ENCODE measurements around the gene ETHE1.

ETHE1 gene

DNA sequence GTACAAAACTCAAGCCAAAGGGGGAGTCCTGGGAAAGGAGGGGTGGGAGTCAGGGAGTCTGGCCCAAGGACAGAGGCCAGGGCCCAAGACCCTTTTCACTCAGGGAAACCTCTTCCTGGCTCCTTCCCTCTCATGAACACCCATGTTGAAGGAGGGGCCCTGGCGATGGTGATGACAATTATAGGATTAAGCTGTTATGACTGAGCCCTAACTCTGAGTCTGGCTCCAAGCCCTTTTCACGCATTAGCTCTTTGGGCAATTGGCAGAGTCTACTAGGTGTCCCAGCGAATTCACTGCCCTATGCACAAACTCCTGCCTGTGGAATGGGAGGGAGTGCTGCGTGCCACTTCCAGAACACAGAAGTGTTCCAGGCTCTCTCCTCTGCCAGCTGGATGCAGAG lies 26.7 kb upstream of the ETHE1 start:
- H3K9ac ChIP-seq (ENCODE audit: low read depth, low read length, poor library complexity), result peak overlapping the region; percentile 22
- H3K27me3 ChIP-seq (ENCODE audit: control insufficient read depth in 3 of 3, insufficient read depth in 3 of 3, low read depth in 1 of 3, low read length in 3 of 3), result no peaks in the 10 kb centered on the region
- H2BK15ac ChIP-seq (ENCODE audit: low read length), result no peak overlapping the region
- no peak overlapping the region for H3K18ac ChIP-seq (ENCODE audit: low read length)
- no peaks in the 10 kb centered on the region for H3K9me3 ChIP-seq (replicated peaks in 1 of 2; ENCODE audit: control insufficient read depth in 2 of 2, insufficient read depth in 1 of 2, low read depth in 1 of 2, low read length in 2 of 2)
- no peak overlapping the region for H2BK120ac ChIP-seq (ENCODE audit: low read depth, low read length)
- no peak overlapping the region for H2AFZ ChIP-seq (ENCODE audit: low read length)
- no peak overlapping the region for H4K91ac ChIP-seq (ENCODE audit: low read depth, low read length, poor library complexity)
- DNase-seq (ENCODE audit: low spot score), result no peak
- H3K4me1 ChIP-seq (ENCODE audit: control insufficient read depth in 2 of 2, insufficient read depth in 1 of 2, low read depth in 1 of 2, low read length in 2 of 2), result no peaks in the 10 kb centered on the region
- H3K14ac ChIP-seq (ENCODE audit: low read length), result no peak overlapping the region
- no peak overlapping the region for H2BK12ac ChIP-seq (ENCODE audit: low read length)
- no peak overlapping the region for H2BK5ac ChIP-seq (ENCODE audit: low read length)
- no peak overlapping the region for H3K4ac ChIP-seq (ENCODE audit: low read length)
- no CpG with 5 or more reads among the region's 4 CpGs for WGBS, 2 donors (ENCODE audit: extremely low coverage in 2 of 2, insufficient read length in 2 of 2, insufficient replicate concordance in 1 of 2)
- no peaks in the 10 kb centered on the region for H3K79me1 ChIP-seq (ENCODE audit: low read depth, low read length)
- H2AK5ac ChIP-seq (ENCODE audit: low read depth, low read length), result no peak overlapping the region
- no peak overlapping the region for H3K27ac ChIP-seq (replicated peaks; ENCODE audit: low read length)
- H3K4me3 ChIP-seq (ENCODE audit: low read length in 2 of 2), result no peak overlapping the region
- no peak overlapping the region for H3K4me2 ChIP-seq (ENCODE audit: insufficient read depth, low read length, poor library complexity, severe bottlenecking)
- no peak overlapping the region for H4K8ac ChIP-seq (ENCODE audit: low read depth, low read length)
- peaks cover 41 to 85% of the 10 kb centered on the region in 2 donors for H3K36me3 ChIP-seq (replicated peaks in 1 of 2; ENCODE audit: control insufficient read depth in 2 of 2, insufficient read depth in 2 of 2, low read length in 2 of 2)
- H3K23ac ChIP-seq (ENCODE audit: low read depth, low read length, poor library complexity), result no peak overlapping the region

DNA sequence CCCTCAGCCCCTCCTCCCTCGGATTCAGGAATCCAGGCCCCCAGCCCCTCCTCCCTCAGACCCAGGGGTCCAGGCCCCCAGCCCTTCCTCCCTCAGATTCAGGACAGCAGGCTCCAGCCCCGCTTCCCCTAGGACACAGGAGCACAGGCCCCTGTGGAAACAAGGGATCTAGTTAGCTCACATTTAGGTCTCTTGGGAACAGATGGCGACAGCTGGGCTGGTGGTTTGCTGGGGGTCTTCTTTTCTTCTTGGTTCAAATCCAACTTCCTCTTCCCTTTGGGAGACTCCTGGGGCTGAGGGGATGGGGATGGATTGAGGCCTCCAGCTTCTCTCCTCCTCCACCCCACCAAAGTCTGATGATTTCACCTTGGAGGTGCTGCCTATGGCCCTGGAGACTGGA lies 25.6 kb upstream of the ETHE1 start:
- Histone ChIP-seq H2AFZ (ENCODE audit: low read length) (no peak overlapping the region), H2BK12ac (ENCODE audit: low read length) (no peak overlapping the region), H3K18ac (ENCODE audit: low read length) (no peak overlapping the region), H3K79me1 (ENCODE audit: low read depth, low read length) (no peaks in the 10 kb centered on the region), H3K9ac (ENCODE audit: low read depth, low read length, poor library complexity) (no peak overlapping the region), H4K91ac (ENCODE audit: low read depth, low read length, poor library complexity) (no peak overlapping the region), H3K9me3 (replicated peaks in 1 of 2; ENCODE audit: control insufficient read depth in 2 of 2, insufficient read depth in 1 of 2, low read depth in 1 of 2, low read length in 2 of 2) (no peaks in the 10 kb centered on the region), H3K4me2 (ENCODE audit: insufficient read depth, low read length, poor library complexity, severe bottlenecking) (no peak overlapping the region), H3K27me3 (ENCODE audit: control insufficient read depth in 3 of 3, insufficient read depth in 3 of 3, low read depth in 1 of 3, low read length in 3 of 3) (no peaks in the 10 kb centered on the region), H3K4ac (ENCODE audit: low read length) (no peak overlapping the region), H3K14ac (ENCODE audit: low read length) (no peak overlapping the region), H2BK15ac (ENCODE audit: low read length) (no peak overlapping the region), H3K4me1 (ENCODE audit: control insufficient read depth in 2 of 2, insufficient read depth in 1 of 2, low read depth in 1 of 2, low read length in 2 of 2) (no peaks in the 10 kb centered on the region), H3K27ac (replicated peaks; ENCODE audit: low read length) (no peak overlapping the region), H2BK120ac (ENCODE audit: low read depth, low read length) (no peak overlapping the region), H2AK5ac (ENCODE audit: low read depth, low read length) (no peak overlapping the region), H3K36me3 (replicated peaks in 1 of 2; ENCODE audit: control insufficient read depth in 2 of 2, insufficient read depth in 2 of 2, low read length in 2 of 2) (peaks cover 39 to 82% of the 10 kb centered on the region in 2 donors), H3K23ac (ENCODE audit: low read depth, low read length, poor library complexity) (no peak overlapping the region), H3K4me3 (ENCODE audit: low read length in 2 of 2) (no peak overlapping the region), H2BK5ac (ENCODE audit: low read length) (no peak overlapping the region), H4K8ac (ENCODE audit: low read depth, low read length) (no peak overlapping the region)
- no peak for DNase-seq (ENCODE audit: low spot score)
- WGBS, 2 donors (ENCODE audit: extremely low coverage in 2 of 2, insufficient read length in 2 of 2, insufficient replicate concordance in 1 of 2), result no CpG with 5 or more reads among the region's 3 CpGs

DNA sequence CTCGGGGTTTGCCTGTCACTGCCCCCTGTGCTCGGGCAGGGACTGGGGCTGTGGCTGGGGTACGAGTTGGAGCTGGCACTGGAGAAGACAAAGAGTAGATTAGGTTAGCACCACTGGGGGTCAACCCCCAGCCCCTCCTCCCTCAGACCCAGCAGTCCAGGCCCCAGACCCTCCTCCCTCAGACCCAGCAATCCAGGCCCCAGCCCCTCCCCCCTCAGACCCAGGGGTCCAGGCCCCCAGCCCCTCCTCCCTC lies 25.1 kb upstream of the ETHE1 start:
- no peak overlapping the region for H4K91ac ChIP-seq (ENCODE audit: low read depth, low read length, poor library complexity)
- H3K23ac ChIP-seq (ENCODE audit: low read depth, low read length, poor library complexity), result no peak overlapping the region
- H3K79me1 ChIP-seq (ENCODE audit: low read depth, low read length), result no peaks in the 10 kb centered on the region
- no peak overlapping the region for H3K9ac ChIP-seq (ENCODE audit: low read depth, low read length, poor library complexity)
- no peak overlapping the region for H2BK12ac ChIP-seq (ENCODE audit: low read length)
- H2AK5ac ChIP-seq (ENCODE audit: low read depth, low read length), result no peak overlapping the region
- no peak overlapping the region for H3K14ac ChIP-seq (ENCODE audit: low read length)
- no peak overlapping the region for H2BK5ac ChIP-seq (ENCODE audit: low read length)
- H3K18ac ChIP-seq (ENCODE audit: low read length), result no peak overlapping the region
- no peak for DNase-seq (ENCODE audit: low spot score)
- no peak overlapping the region for H2BK120ac ChIP-seq (ENCODE audit: low read depth, low read length)
- H2BK15ac ChIP-seq (ENCODE audit: low read length), result no peak overlapping the region
- H3K4me2 ChIP-seq (ENCODE audit: insufficient read depth, low read length, poor library complexity, severe bottlenecking), result no peak overlapping the region
- H3K36me3 ChIP-seq (replicated peaks in 1 of 2; ENCODE audit: control insufficient read depth in 2 of 2, insufficient read depth in 2 of 2, low read length in 2 of 2), result peaks cover 39 to 82% of the 10 kb centered on the region in 2 donors
- no peak overlapping the region for H3K27ac ChIP-seq (replicated peaks; ENCODE audit: low read length)
- H4K8ac ChIP-seq (ENCODE audit: low read depth, low read length), result no peak overlapping the region
- no CpG with 5 or more reads among the region's 3 CpGs for WGBS, 2 donors (ENCODE audit: extremely low coverage in 2 of 2, insufficient read length in 2 of 2, insufficient replicate concordance in 1 of 2)
- no peaks in the 10 kb centered on the region for H3K27me3 ChIP-seq (ENCODE audit: control insufficient read depth in 3 of 3, insufficient read depth in 3 of 3, low read depth in 1 of 3, low read length in 3 of 3)
- H3K4me3 ChIP-seq (ENCODE audit: low read length in 2 of 2), result no peak overlapping the region
- no peak overlapping the region for H3K4ac ChIP-seq (ENCODE audit: low read length)
- no peak overlapping the region for H2AFZ ChIP-seq (ENCODE audit: low read length)
- no peaks in the 10 kb centered on the region for H3K4me1 ChIP-seq (ENCODE audit: control insufficient read depth in 2 of 2, insufficient read depth in 1 of 2, low read depth in 1 of 2, low read length in 2 of 2)
- H3K9me3 ChIP-seq (replicated peaks in 1 of 2; ENCODE audit: control insufficient read depth in 2 of 2, insufficient read depth in 1 of 2, low read depth in 1 of 2, low read length in 2 of 2), result no peaks in the 10 kb centered on the region

DNA sequence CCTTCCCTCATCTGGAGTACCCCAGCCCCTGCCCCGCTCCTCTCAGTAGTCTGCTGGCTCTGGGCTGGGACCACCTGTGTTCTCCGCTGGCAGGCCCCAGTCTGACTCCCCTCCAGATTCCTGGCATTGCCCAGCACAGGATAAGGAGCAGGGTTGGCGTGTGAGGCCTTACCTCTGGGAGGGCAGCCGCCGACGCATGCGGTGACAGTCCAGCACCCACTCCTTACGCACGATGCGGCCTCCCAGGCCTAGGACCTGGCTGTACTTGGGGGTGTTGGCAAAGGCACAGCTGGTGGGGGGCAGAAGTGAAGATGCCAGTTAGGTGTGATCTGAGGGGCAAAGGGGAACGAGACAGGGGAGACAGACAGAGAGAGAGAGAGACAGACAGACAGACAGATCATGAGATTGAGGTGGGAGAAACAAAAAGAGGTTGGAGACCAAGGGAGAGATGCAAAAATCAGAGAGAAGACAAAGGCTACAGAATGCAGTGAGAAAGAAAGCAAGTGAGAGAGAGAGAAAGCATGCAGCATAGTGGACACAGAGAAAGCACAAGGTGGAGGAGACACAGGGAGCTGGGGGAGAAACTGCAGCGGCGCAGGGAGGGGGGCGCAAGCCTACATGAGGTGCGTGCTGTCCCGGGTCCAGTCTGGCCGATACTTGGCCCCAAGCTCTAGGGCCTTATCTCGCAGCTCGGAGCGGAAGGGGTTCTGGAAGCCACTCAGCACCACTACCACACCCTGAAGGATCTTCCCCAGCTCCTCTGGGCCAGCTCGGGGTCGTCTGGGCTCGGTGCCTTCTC lies 24.6 kb upstream of the ETHE1 start:
- Histone ChIP-seq H2AK5ac (ENCODE audit: low read depth, low read length) (no peak overlapping the region), H3K18ac (ENCODE audit: low read length) (no peak overlapping the region), H4K8ac (ENCODE audit: low read depth, low read length) (no peak overlapping the region), H3K9me3 (replicated peaks in 1 of 2; ENCODE audit: control insufficient read depth in 2 of 2, insufficient read depth in 1 of 2, low read depth in 1 of 2, low read length in 2 of 2) (no peaks in the 10 kb centered on the region), H3K27ac (replicated peaks; ENCODE audit: low read length) (no peak overlapping the region), H2BK15ac (ENCODE audit: low read length) (no peak overlapping the region), H3K79me1 (ENCODE audit: low read depth, low read length) (no peaks in the 10 kb centered on the region), H2AFZ (ENCODE audit: low read length) (no peak overlapping the region), H3K36me3 (replicated peaks in 1 of 2; ENCODE audit: control insufficient read depth in 2 of 2, insufficient read depth in 2 of 2, low read length in 2 of 2) (peaks cover 39 to 87% of the 10 kb centered on the region in 2 donors), H3K4me3 (ENCODE audit: low read length in 2 of 2) (no peak overlapping the region), H3K27me3 (ENCODE audit: control insufficient read depth in 3 of 3, insufficient read depth in 3 of 3, low read depth in 1 of 3, low read length in 3 of 3) (no peaks in the 10 kb centered on the region), H3K4ac (ENCODE audit: low read length) (no peak overlapping the region), H3K4me1 (ENCODE audit: control insufficient read depth in 2 of 2, insufficient read depth in 1 of 2, low read depth in 1 of 2, low read length in 2 of 2) (no peaks in the 10 kb centered on the region), H3K14ac (ENCODE audit: low read length) (peak overlapping the region; percentile 44), H3K9ac (ENCODE audit: low read depth, low read length, poor library complexity) (peak overlapping the region; percentile 3), H2BK12ac (ENCODE audit: low read length) (no peak overlapping the region), H2BK120ac (ENCODE audit: low read depth, low read length) (no peak overlapping the region), H2BK5ac (ENCODE audit: low read length) (peak overlapping the region; percentile 17), H3K23ac (ENCODE audit: low read depth, low read length, poor library complexity) (no peak overlapping the region), H3K4me2 (ENCODE audit: insufficient read depth, low read length, poor library complexity, severe bottlenecking) (no peak overlapping the region), H4K91ac (ENCODE audit: low read depth, low read length, poor library complexity) (no peak overlapping the region)
- WGBS, 2 donors (ENCODE audit: extremely low coverage in 2 of 2, insufficient read length in 2 of 2, insufficient replicate concordance in 1 of 2), result no CpG with 5 or more reads among the region's 23 CpGs
- no peak for DNase-seq (ENCODE audit: low spot score)

All from neuronal stem cell (in vitro differentiated cells).